Esophagus squamous epithelium (tissue), 5 donors: ENCODE data around the gene RAB3GAP1. TPM values are rescaled to one million over a fixed set of nuclear protein-coding genes. Genes with fewer than 3 reads are reported as not detected.

Experiments
- DNase-seq: peaks from one replicate; lab custom pipeline; 2025; lab: John Stamatoyannopoulos, UW
- H3K27ac ChIP-seq, 4 donors: fragments of 200-600 bp; sonication (generic); one replicate each; pipeline ENCODE4 v1.5.1; 2016 to 2019; ENCODE audit warnings: mild to moderate bottlenecking in 1 of 4
- H3K27me3 ChIP-seq, 4 donors: fragments of 200-600 bp; sonication (generic); 1 replicate in 3 of 4; 2 replicates in 1 of 4; pipeline versions ENCODE4 v1.5.1 to v1.6.0; 2017 to 2021; ENCODE audit warnings: antibody characterized with exemption in 1 of 4
- H3K36me3 ChIP-seq, 3 donors: fragments of 200-600 bp; sonication (generic); one replicate each; pipeline ENCODE4 v1.5.1; 2016 to 2019
- H3K4me1 ChIP-seq, 3 donors: fragments of 200-600 bp; sonication (generic); one replicate each; pipeline ENCODE4 v1.5.1; 2017 to 2019
- H3K4me3 ChIP-seq, 4 donors: fragments of 200-600 bp; sonication (generic); 1 replicate in 3 of 4; 2 replicates in 1 of 4; pipeline ENCODE4 v1.5.1; 2016 to 2019; ENCODE audit warnings: mild to moderate bottlenecking in 2 of 4, moderate library complexity in 1 of 4
- H3K9me3 ChIP-seq, 3 donors: fragments of 200-600 bp; sonication (generic); one replicate each; pipeline ENCODE4 v1.5.1; 2016 to 2019
- POLR2A ChIP-seq, 4 donors: fragments of 450-650 bp; IDR thresholded peaks; one replicate each; pipeline ENCODE4 v1.6.1; 2017; ENCODE audit warnings: antibody characterized with exemption in 4 of 4, mild to moderate bottlenecking in 4 of 4, moderate library complexity in 3 of 4
- WGBS, 2 donors: methylation state at CpG; one replicate each; pipeline ENCODE4 v1.1.5; 2018; 5-methylcytosine and 5-hydroxymethylcytosine counted together
- intact Hi-C: fragments of 100-400 bp; cut with DNase I; formaldehyde crosslinking; loops from one replicate; pipeline ENCODE4 v1.15.0; 2022
- total RNA-seq, 4 donors: library from RNA; depleted of rRNA; stranded (reverse); fragments of >200 nt; gene quantifications; one replicate each; pipeline ENCODE4 v1.1.0, GENCODE V29; 2016
- TF ChIP-seq, protein P1 (sequence below), 6 experiments: fragments of 450-650 bp in 4 of 6; fragments of 200-600 bp in 2 of 6; sonication (generic) in 2 of 6; IDR thresholded peaks; one replicate each; pipeline ENCODE4 v1.5.1; 2016 to 2019; ENCODE audit warnings: antibody characterized with exemption in 6 of 6, mild to moderate bottlenecking in 4 of 6, moderate library complexity in 4 of 6
- donor health status: DM: yes; HTN: yes; CAD: no.

Gene RAB3GAP1
- total RNA-seq, 4 donors from 2014 or later: 25.5 to 49.4 (median 35.1) TPM

DNA sequence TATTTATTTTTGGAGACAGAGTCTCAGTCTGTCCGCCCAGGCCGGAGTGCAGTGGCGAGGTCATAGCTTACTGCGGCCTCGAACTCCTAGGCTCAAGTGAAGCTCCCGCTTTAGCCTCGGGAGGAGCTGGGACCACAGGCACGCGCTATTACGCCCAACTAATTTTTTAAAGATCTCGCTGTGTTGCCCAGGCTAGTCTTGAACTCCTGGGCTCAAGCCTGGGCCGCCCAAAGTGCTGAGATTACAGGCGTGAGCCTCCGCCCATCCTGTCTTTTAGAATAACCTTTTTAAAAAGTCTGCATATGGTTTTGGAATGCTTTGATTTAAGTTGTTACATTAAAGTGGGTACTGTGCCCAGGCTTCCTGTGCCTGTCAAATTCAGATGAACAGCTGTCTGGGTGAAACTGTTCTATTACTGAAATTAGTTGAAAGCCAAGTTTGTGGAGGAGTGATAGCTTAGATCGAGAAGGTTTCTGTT, 944 bp downstream of the RAB3GAP1 start:
- TF ChIP-seq, protein P1, sequence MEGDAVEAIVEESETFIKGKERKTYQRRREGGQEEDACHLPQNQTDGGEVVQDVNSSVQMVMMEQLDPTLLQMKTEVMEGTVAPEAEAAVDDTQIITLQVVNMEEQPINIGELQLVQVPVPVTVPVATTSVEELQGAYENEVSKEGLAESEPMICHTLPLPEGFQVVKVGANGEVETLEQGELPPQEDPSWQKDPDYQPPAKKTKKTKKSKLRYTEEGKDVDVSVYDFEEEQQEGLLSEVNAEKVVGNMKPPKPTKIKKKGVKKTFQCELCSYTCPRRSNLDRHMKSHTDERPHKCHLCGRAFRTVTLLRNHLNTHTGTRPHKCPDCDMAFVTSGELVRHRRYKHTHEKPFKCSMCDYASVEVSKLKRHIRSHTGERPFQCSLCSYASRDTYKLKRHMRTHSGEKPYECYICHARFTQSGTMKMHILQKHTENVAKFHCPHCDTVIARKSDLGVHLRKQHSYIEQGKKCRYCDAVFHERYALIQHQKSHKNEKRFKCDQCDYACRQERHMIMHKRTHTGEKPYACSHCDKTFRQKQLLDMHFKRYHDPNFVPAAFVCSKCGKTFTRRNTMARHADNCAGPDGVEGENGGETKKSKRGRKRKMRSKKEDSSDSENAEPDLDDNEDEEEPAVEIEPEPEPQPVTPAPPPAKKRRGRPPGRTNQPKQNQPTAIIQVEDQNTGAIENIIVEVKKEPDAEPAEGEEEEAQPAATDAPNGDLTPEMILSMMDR (IDR thresholded peaks at IDR 0.05): no peak
- no peak for TF ChIP-seq POLR2A (IDR thresholded peaks at IDR 0.05)
- Histone ChIP-seq H3K27me3 (no peaks in the 10 kb centered on the region), H3K4me3 (peak overlapping the region; percentile 62 to 96 (median 80)), H3K9me3 (no peaks in the 10 kb centered on the region), H3K27ac (peak overlapping the region; percentile 93 to 99 (median 95)), H3K4me1 (peaks cover 6 to 56% (median 24%) of the 10 kb centered on the region in 3 donors), H3K36me3 (peaks cover 0 to 10% (median 0%) of the 10 kb centered on the region in 3 donors)
- 10 to 12% methylated on average over 15 of the region's 15 CpGs for WGBS, 2 donors
- DNase-seq: no peak
- intact Hi-C loops: no loop called here

DNA sequence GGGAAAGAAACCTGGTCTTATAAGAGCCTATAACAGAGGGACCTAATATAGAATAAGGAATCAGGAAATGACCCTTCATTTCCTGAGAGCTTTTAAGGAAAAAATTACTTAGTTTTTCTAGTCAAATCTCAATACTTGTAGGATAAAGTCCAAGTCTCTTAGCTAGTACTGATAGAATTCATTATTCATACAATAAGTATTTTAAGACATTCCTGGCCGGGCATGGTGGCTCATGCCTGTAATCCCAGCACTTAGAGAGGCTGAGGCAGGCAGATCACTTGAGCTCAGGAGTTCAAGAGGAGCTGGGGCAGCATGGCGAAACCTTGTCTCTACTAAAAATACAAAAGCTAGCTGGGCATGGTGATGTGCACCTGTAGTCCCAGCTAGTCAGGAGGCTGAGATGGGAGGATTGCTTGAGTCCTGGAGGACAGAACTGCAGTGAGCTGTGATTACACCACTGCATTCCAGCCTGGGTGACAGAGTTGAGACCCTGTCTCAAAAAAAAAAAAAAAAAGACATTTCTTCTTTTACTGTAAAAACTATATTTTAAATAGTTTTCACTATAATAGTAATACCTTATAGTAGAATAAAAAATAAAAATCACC, 3.2 kb downstream of the RAB3GAP1 start:
- H3K9me3 ChIP-seq: no peaks in the 10 kb centered on the region
- H3K4me3 ChIP-seq: no peak overlapping the region
- H3K4me1 ChIP-seq: peaks cover 6 to 61% (median 24%) of the 10 kb centered on the region in 3 donors
- H3K27me3 ChIP-seq: no peaks in the 10 kb centered on the region
- no peak for TF ChIP-seq POLR2A (IDR thresholded peaks at IDR 0.05)
- TF ChIP-seq, protein P1 (IDR thresholded peaks at IDR 0.05): no peak
- no peak for DNase-seq
- WGBS, 2 donors: 37 to 60% methylated on average over 2 of the region's 2 CpGs
- H3K36me3 ChIP-seq: peaks cover 0 to 28% (median 0%) of the 10 kb centered on the region in 3 donors
- H3K27ac ChIP-seq: no peak overlapping the region
- intact Hi-C loops: no loop called here

DNA sequence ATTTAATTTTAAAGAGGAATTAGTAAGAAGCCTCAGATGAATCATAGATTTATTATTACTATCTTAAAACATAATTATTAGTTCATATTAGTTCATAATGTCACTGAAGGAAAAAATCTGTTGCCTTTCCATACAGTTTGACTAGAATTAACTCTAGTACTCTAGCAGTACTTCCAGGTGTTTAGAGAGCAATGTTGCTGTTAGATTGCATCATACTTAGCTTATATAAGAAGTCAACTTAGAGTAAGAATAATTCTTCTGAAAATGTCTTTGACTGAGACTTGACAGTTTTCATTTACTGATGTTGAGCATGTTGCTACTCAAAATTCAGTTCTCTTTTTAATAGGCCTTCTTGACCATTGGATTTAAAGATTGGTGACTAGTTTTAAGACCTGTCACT, 4.7 kb downstream of the RAB3GAP1 start:
- Histone ChIP-seq H3K9me3 (no peaks in the 10 kb centered on the region), H3K27ac (no peak overlapping the region), H3K27me3 (no peaks in the 10 kb centered on the region), H3K4me3 (no peak overlapping the region), H3K36me3 (peaks cover 0 to 42% (median 0%) of the 10 kb centered on the region in 3 donors), H3K4me1 (peaks cover 6 to 58% (median 24%) of the 10 kb centered on the region in 3 donors)
- TF ChIP-seq POLR2A (IDR thresholded peaks at IDR 0.05): no peak
- TF ChIP-seq, protein P1 (IDR thresholded peaks at IDR 0.05): no peak
- intact Hi-C loops: no loop called here
- DNase-seq: no peak

DNA sequence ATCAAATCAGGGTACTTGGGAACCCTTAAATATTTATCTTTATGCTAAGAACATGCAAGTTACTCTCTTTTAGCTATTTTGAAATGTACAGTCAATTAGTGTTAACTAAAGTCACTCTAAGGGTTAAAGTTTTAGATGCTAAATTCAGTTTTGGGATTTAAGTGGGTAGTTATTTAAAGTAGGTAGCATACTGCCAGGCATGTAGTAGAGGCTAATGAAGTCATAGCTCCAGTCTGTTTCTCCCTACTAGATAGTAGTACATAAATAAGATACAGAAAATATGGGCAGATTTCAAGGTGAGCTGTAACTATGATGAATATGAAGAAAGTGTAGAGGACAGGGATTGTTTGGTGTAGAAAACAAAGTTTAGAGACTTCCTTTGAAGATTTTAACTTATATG, 7.5 kb downstream of the RAB3GAP1 start:
- Histone ChIP-seq H3K4me1 (peaks cover 4 to 40% (median 9%) of the 10 kb centered on the region in 3 donors), H3K36me3 (peaks cover 0 to 52% (median 0%) of the 10 kb centered on the region in 3 donors), H3K4me3 (no peak overlapping the region), H3K9me3 (no peaks in the 10 kb centered on the region), H3K27me3 (no peaks in the 10 kb centered on the region), H3K27ac (no peak overlapping the region)
- intact Hi-C loops: no loop called here
- TF ChIP-seq POLR2A (IDR thresholded peaks at IDR 0.05): no peak
- TF ChIP-seq, protein P1 (IDR thresholded peaks at IDR 0.05): no peak
- no peak for DNase-seq

DNA sequence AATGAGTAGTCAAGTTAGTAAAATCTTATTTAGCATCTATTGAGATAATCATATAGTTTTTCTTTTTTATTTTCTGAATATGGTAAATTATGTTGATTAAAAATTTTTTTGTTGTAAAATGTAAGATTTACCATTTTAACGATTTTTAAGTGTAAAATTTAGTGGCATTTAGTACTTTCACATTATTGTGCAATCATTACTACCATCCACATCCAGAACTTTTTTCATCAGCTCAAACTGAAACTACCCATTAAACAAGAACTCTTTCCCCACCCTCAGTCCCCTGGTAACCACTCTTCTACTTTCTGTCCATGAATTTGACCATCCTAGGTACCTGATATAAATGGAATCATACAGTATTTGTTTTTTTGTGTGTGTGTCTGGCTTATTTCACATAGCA, 11.1 kb downstream of the RAB3GAP1 start:
- no peak overlapping the region for H3K27ac ChIP-seq

More for the DNA sequence above, 11.1 kb downstream of the RAB3GAP1 start:
- no peak for TF ChIP-seq POLR2A (IDR thresholded peaks at IDR 0.05)
- TF ChIP-seq, protein P1 (IDR thresholded peaks at IDR 0.05): no peak
- no peaks in the 10 kb centered on the region for H3K27me3 ChIP-seq
- H3K36me3 ChIP-seq: peaks cover 0 to 50% (median 0%) of the 10 kb centered on the region in 3 donors
- H3K4me3 ChIP-seq: no peak overlapping the region
- peaks cover 0 to 11% (median 4%) of the 10 kb centered on the region in 3 donors for H3K4me1 ChIP-seq
- 63 to 82% methylated on average over 1 of the region's 1 CpG for WGBS, 2 donors
- no peaks in the 10 kb centered on the region for H3K9me3 ChIP-seq
- intact Hi-C loops: no loop called here
- DNase-seq: no peak
